Measurements from ENCODE around the gene ATP5ME. TPM values are rescaled to one million over a fixed set of nuclear protein-coding genes. Genes with fewer than 3 reads are reported as not detected.
A peak's percentile ranks its signal among the peaks of the same experiment; 100 is the strongest.

ATP5ME gene
- total and polyA plus RNA-seq, 7 experiments from 2014 or later: 115 to 404 (median 125) TPM

GRCh38 chr4:665751-666435, 8.2 kb downstream of the ATP5ME start:
- H3K27ac ChIP-seq (ENCODE audit: low read depth, low read length): no peak overlapping the region
- Mint-ChIP-seq H3K9me3 (peaks cover 0 to 1% (median 0%) of the 10 kb centered on the region in 11 donors), H3K4me1 (peaks cover 3 to 28% (median 10%) of the 10 kb centered on the region in 7 donors), H3K27me3 (no peaks in the 10 kb centered on the region), H3K27ac (peak overlapping the region in 1 of 9 donors; percentile 48), H3K36me3 (peaks cover 0 to 11% (median 2%) of the 10 kb centered on the region in 5 donors), H3K4me3 (no peak overlapping the region)
- H3K4me1 ChIP-seq (ENCODE audit: control insufficient read depth in 2 of 2, insufficient read depth in 2 of 2, low read length in 2 of 2): peaks cover 4 to 5% of the 10 kb centered on the region in 2 donors
- ATAC-seq (no peak), DNase-seq (no peak)
- ChIA-PET POLR2A (interaction anchor here (0.6 to 6.0 kb wide), 2 partner anchors 8 kb away, joined by 7 to 46 read pairs; partner anchors contain the start of genes ATP5ME and MYL5), CTCF (no interaction called here)
- H3K9me3 ChIP-seq (ENCODE audit: control insufficient read depth in 2 of 3, low read length in 3 of 3): no peaks in the 10 kb centered on the region
- intact Hi-C loops (cut with micrococcal nuclease): no loop called here
- H3K4me3 ChIP-seq (ENCODE audit: low read length): no peak overlapping the region
- H3K36me3 ChIP-seq (ENCODE audit: control insufficient read depth in 2 of 3, insufficient read depth in 3 of 3, low read length in 3 of 3): peaks cover 0 to 6% (median 0%) of the 10 kb centered on the region in 3 experiments
- H3K27me3 ChIP-seq (ENCODE audit: control insufficient read depth in 2 of 2, insufficient read depth in 2 of 2, low read length in 2 of 2): no peaks in the 10 kb centered on the region

GRCh38 chr4:665381-665750, 8.7 kb downstream of the ATP5ME start:
- Mint-ChIP-seq H3K9me3 (peaks cover 0 to 5% (median 0%) of the 10 kb centered on the region in 11 donors), H3K27me3 (no peaks in the 10 kb centered on the region), H3K4me3 (peak overlapping the region in 7 of 10 donors; percentile 7 to 95 (median 84)), H3K36me3 (peaks cover 0 to 9% (median 6%) of the 10 kb centered on the region in 5 donors), H3K4me1 (peaks cover 3 to 33% (median 10%) of the 10 kb centered on the region in 7 donors), H3K27ac (peak overlapping the region in 1 of 9 donors; percentile 48)
- Histone ChIP-seq H3K9me3 (ENCODE audit: control insufficient read depth in 2 of 3, low read length in 3 of 3) (no peaks in the 10 kb centered on the region), H3K27ac (ENCODE audit: low read depth, low read length) (no peak overlapping the region), H3K4me3 (ENCODE audit: low read length) (no peak overlapping the region), H3K36me3 (ENCODE audit: control insufficient read depth in 2 of 3, insufficient read depth in 3 of 3, low read length in 3 of 3) (peaks cover 0 to 3% (median 0%) of the 10 kb centered on the region in 3 experiments), H3K4me1 (ENCODE audit: control insufficient read depth in 2 of 2, insufficient read depth in 2 of 2, low read length in 2 of 2) (peaks cover 4 to 5% of the 10 kb centered on the region in 2 donors), H3K27me3 (ENCODE audit: control insufficient read depth in 2 of 2, insufficient read depth in 2 of 2, low read length in 2 of 2) (no peaks in the 10 kb centered on the region)
- intact Hi-C loops (cut with micrococcal nuclease): no loop called here
- CTCF ChIA-PET: no interaction called here
- DNase-seq (no peak), ATAC-seq (no peak)
- POLR2A ChIA-PET: interaction anchor here (6.0 kb wide), 1 partner anchor 8 kb away, joined by 46 read pairs; the partner anchor contains the start of genes ATP5ME and MYL5

GRCh38 chr4:664713-665231, 9.3 kb downstream of the ATP5ME start:
- Histone ChIP-seq H3K36me3 (ENCODE audit: control insufficient read depth in 2 of 3, insufficient read depth in 3 of 3, low read length in 3 of 3) (peaks cover 0 to 2% (median 0%) of the 10 kb centered on the region in 3 experiments), H3K27me3 (ENCODE audit: control insufficient read depth in 2 of 2, insufficient read depth in 2 of 2, low read length in 2 of 2) (no peaks in the 10 kb centered on the region), H3K27ac (ENCODE audit: low read depth, low read length) (peak overlapping the region; percentile 90), H3K4me1 (ENCODE audit: control insufficient read depth in 2 of 2, insufficient read depth in 2 of 2, low read length in 2 of 2) (peaks cover 4 to 5% of the 10 kb centered on the region in 2 donors), H3K9me3 (ENCODE audit: control insufficient read depth in 2 of 3, low read length in 3 of 3) (no peaks in the 10 kb centered on the region), H3K4me3 (ENCODE audit: low read length) (peak overlapping the region; percentile 86)
- H3K27me3 Mint-ChIP-seq: no peaks in the 10 kb centered on the region
- ChIA-PET POLR2A (interaction anchor here (6.0 kb wide), 1 partner anchor 9 kb away, joined by 46 read pairs; the partner anchor contains the start of genes ATP5ME and MYL5), CTCF (no interaction called here)
- peaks cover 3 to 33% (median 10%) of the 10 kb centered on the region in 7 donors for H3K4me1 Mint-ChIP-seq
- peaks cover 0 to 9% (median 0%) of the 10 kb centered on the region in 11 donors for H3K9me3 Mint-ChIP-seq
- peak overlapping the region in 7 of 9 donors; percentile 48 to 91 (median 89) for H3K27ac Mint-ChIP-seq
- peak overlapping the region; percentile 72 to 95 (median 86) for H3K4me3 Mint-ChIP-seq
- ATAC-seq: no peak
- DNase-seq: no peak
- H3K36me3 Mint-ChIP-seq: peaks cover 0 to 15% (median 6%) of the 10 kb centered on the region in 5 donors
- intact Hi-C loops (cut with micrococcal nuclease): loop anchor here in 1 of 2 donors (5.0 kb wide), 1 partner anchor 393 kb away; no protein-coding TSS in a partner anchor

- intact Hi-C loops (cut with micrococcal nuclease): loop anchor here (1.0 to 5.0 kb wide), 4 partner anchors 11 to 394 kb away; partner anchors contain the start of genes ATP5ME (in 2 of the 2), MYL5 (in 2 of the 2), PCGF3 (in 1 of the 2) and PIGG (in 1 of the 2)
- peak; percentile 91 for ATAC-seq
- Mint-ChIP-seq H3K27me3 (no peaks in the 10 kb centered on the region), H3K36me3 (peaks cover 0 to 22% (median 6%) of the 10 kb centered on the region in 5 donors), H3K9me3 (peaks cover 0 to 13% (median 0%) of the 10 kb centered on the region in 11 donors), H3K4me3 (peak overlapping the region; percentile 72 to 95 (median 86)), H3K27ac (peak overlapping the region; percentile 48 to 93 (median 89)), H3K4me1 (peaks cover 3 to 33% (median 13%) of the 10 kb centered on the region in 7 donors)
- DNase-seq: peak; percentile 59 to 77 (median 75)
- no peaks in the 10 kb centered on the region for H3K36me3 ChIP-seq (ENCODE audit: control insufficient read depth in 2 of 3, insufficient read depth in 3 of 3, low read length in 3 of 3)
- peaks cover 4 to 5% of the 10 kb centered on the region in 2 donors for H3K4me1 ChIP-seq (ENCODE audit: control insufficient read depth in 2 of 2, insufficient read depth in 2 of 2, low read length in 2 of 2)
- peak overlapping the region; percentile 90 for H3K27ac ChIP-seq (ENCODE audit: low read depth, low read length)
- no peaks in the 10 kb centered on the region for H3K9me3 ChIP-seq (ENCODE audit: control insufficient read depth in 2 of 3, low read length in 3 of 3)
- ChIA-PET POLR2A (interaction anchor here (0.6 to 6.0 kb wide), 3 partner anchors 10 to 325 kb away, joined by 3 to 46 read pairs (median 4); partner anchors contain the start of genes ATP5ME, MYL5 and ZNF141), CTCF (no interaction called here)
- H3K27me3 ChIP-seq (ENCODE audit: control insufficient read depth in 2 of 2, insufficient read depth in 2 of 2, low read length in 2 of 2): no peaks in the 10 kb centered on the region
- peak overlapping the region; percentile 86 for H3K4me3 ChIP-seq (ENCODE audit: low read length)
Measured at GRCh38 chr4:663438-664428, 10.3 kb downstream of the ATP5ME start.

- DNase-seq (no peak), ATAC-seq (no peak)
- peaks cover 3 to 33% (median 13%) of the 10 kb centered on the region in 7 donors for H3K4me1 Mint-ChIP-seq
- H3K27me3 Mint-ChIP-seq: no peaks in the 10 kb centered on the region
- H3K4me3 ChIP-seq (ENCODE audit: low read length): peak overlapping the region; percentile 86
- intact Hi-C loops (cut with micrococcal nuclease): loop anchor here (1.0 to 5.0 kb wide), 4 partner anchors 11 to 394 kb away; partner anchors contain the start of genes ATP5ME (in 2 of the 2), MYL5 (in 2 of the 2), PCGF3 (in 1 of the 2) and PIGG (in 1 of the 2)
- H3K36me3 Mint-ChIP-seq: peaks cover 0 to 22% (median 6%) of the 10 kb centered on the region in 5 donors
- H3K9me3 Mint-ChIP-seq: peaks cover 0 to 13% (median 0%) of the 10 kb centered on the region in 11 donors
- ChIA-PET POLR2A (interaction anchor here (0.6 to 6.0 kb wide), 3 partner anchors 11 to 325 kb away, joined by 3 to 46 read pairs (median 4); partner anchors contain the start of genes ATP5ME, MYL5 and ZNF141), CTCF (no interaction called here)
- peaks cover 4 to 5% of the 10 kb centered on the region in 2 donors for H3K4me1 ChIP-seq (ENCODE audit: control insufficient read depth in 2 of 2, insufficient read depth in 2 of 2, low read length in 2 of 2)
- H3K27ac ChIP-seq (ENCODE audit: low read depth, low read length): peak overlapping the region; percentile 90
- H3K27ac Mint-ChIP-seq: peak overlapping the region; percentile 28 to 88 (median 80)
- no peaks in the 10 kb centered on the region for H3K36me3 ChIP-seq (ENCODE audit: control insufficient read depth in 2 of 3, insufficient read depth in 3 of 3, low read length in 3 of 3)
- H3K27me3 ChIP-seq (ENCODE audit: control insufficient read depth in 2 of 2, insufficient read depth in 2 of 2, low read length in 2 of 2): no peaks in the 10 kb centered on the region
- H3K4me3 Mint-ChIP-seq: peak overlapping the region; percentile 72 to 95 (median 83)
- H3K9me3 ChIP-seq (ENCODE audit: control insufficient read depth in 2 of 3, low read length in 3 of 3): no peaks in the 10 kb centered on the region
Measured at GRCh38 chr4:663046-663437, 11.0 kb downstream of the ATP5ME start.

All from naive thymus-derived CD4-positive, alpha-beta T cell (primary cell).